ENCODE data around the gene SNAP47.

Gene SNAP47

DNA sequence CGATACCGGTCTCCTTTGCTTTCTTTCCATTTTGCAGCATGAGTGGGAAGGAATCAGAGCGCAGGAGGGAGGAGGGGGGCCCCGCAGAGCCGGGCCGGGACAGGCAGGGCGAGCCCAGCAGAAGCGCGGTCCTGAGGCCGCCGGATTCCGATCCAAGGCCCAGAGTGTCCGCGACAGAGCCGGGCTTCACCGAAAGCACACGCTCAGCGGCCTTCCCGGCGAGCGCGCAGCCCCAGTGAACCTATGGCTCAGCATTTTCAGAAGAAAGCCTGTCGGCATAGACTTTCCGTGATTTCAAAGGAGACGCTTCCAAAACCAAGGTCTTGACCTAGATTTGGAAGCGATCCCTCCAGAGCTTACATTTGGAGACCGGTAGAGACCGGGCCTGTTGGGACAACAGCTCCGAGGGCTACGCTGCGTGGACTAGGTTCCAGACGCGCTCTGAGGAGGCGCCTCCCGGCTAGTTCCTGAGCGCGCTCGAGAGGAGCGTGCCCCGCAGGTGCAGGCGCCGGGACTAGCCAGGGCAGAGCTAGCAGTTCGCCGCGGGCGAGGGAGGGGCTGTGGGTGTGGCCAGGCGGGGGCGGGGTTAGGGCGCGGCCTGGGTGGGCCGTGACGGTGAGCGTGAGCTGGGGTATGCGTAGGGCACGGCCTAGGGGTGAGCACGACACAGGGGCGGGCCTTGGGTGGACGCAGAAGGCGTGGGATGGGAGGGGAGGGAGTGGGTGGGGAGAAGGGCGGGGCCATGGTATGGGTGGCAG, 52.5 kb downstream of the SNAP47 start:
- peak; percentile 94 for DNase-seq

DNA sequence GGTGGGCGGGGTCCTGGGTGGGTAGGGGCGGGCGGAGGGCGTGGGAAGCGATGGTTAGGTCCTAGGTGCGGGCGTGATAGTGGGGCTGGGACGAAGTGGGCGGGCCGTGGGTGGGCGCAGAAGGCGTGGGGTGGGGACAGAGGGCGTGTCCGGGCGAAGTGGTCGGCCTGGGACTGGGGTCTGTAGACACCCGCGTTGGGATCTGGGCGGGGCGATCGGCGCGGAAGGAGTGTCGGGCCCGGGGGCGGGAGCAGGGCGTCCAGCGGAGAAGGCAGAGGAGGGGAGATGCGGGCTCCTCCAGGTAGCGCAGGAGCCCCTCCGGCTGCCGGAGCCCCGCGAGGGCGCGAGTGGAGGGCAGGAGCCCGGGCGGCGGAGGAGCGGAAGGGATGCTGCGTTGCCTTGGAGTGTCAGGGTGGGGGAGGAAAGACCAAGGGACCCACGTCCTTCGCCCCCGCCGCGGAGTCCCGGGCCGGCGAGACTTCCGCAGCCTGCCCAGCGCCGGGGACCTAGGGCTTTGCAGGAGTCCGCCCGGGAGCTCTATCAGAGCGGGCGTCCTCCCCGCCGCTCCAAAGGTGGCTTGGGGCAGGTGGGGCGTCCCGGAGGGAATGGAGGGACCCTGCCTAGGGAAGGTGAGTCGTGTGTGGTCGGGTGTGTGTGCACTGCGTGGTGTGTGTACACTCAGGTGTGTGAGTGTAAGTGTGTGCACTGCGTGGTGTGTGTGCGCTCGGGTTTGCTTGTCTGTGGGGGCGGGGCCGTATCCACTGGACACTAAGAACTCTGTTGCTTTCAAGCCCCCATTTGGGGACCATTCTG, 53.2 kb downstream of the SNAP47 start:
- peak; percentile 56 for DNase-seq

DNA sequence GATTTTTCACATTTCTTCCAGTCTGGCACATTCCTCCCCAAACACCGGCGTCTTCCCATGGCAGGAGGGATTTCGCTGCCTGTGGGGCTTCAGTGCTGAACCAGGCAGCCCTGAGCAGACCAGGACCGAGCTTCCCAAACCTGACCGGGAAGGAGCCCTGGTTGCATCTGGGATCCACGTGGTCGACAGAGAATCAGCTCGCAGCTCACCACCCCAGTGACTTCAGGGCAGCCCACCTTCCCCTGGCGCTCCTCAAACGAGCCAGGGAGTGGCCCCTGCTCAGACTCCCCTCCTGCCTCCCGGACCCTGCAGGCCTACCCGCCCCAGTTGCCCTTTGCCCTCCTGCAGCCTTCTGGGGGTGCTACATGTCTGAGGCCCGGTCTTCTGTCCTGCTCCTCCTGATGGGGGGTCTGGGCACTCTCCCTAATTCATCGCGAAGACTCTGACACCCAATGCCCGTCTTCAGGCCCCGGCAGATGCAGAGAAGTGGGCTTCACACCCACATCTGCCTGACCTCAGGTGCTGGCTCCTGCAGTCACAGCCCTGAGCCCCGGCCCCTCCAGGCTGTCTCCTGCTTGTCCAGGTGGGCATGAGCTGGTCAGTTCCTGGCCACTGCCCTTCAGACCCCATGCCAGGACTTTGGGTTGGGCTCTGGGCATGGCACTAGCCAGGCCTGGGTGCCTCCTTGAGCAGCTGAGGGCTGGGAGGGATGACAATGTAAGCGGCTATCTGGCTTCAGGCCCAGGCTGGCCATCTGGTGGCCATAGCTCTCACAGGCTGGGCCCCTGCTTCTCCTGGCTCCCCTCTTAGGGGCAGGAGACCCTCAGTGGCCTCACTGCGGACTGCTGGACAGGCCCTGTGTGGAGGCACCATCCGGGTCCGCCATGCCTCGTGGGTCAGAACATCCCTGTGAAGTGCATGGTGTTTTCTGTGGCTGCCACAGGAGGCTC, 54.1 kb downstream of the SNAP47 start:
- no peak for DNase-seq

DNA sequence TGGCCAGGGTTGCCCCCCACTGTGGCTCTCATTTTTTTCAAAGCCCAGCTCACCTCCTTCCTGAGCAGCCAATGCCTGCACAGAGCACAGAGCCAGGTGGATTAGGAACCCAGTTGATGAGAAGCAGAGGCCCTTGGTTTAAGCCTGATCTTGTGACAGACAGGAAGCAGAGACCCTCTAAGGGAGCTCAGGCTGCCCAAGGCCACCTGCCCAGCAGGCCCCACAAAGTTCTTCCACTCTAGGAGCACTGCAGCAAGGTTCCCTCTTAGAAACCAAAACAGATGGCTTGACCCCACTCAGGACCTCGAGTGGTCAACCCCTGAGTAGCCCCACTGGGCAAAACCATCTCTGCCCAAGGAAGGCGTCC, 54.8 kb downstream of the SNAP47 start:
- no peak for DNase-seq

DNA sequence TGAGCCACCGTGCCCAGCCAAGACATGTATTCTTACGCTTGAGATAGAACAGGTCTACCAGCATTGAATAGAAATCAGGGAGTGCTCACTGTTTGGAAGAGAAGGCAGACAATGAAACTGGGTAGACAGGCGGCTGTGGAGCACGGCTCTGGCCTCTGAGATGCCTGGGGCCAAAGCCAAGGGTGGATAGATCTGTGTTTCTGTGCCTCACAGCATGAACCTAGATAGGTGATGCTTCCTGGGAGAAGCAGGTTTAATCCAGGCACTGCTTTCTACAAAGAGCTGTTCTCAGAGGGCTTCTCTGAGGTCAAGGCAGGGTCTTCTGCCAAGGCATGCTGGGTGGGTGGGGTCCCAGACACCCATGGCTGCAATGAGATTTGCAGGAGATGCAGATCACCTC, 55.6 kb downstream of the SNAP47 start:
- no peak for DNase-seq

DNA sequence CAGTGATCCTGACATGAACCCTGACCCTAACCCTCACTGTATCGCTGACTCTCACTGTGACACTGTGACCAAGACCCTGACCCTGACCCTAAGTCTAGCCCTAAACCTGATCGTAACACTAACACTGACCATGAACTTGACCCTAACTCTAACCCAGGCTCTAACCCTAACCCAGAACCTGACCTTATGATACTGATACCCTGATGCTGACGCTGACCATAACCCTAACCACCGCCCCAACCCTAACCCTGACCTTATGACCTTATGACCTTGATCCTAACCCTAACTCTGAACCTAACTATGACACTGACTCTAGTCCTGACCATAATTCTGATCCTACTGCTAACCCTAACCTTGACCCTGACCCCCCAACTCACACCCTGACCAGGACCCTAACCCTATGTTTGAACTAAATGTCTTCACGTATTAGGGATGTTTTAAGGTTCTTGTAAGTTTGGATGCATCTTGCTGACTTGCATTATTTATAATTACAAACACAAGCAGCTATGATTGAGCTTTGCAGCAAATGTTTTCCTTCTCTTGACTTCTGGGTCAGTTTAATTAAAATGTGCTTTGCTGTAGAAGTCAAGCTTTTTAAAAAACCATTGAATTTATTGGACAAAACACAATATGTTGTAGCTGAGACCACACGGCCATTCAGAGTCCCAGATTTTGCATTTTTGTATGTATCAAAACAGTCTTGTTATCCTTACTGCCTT, 56.3 kb downstream of the SNAP47 start:
- no peak for DNase-seq

DNA sequence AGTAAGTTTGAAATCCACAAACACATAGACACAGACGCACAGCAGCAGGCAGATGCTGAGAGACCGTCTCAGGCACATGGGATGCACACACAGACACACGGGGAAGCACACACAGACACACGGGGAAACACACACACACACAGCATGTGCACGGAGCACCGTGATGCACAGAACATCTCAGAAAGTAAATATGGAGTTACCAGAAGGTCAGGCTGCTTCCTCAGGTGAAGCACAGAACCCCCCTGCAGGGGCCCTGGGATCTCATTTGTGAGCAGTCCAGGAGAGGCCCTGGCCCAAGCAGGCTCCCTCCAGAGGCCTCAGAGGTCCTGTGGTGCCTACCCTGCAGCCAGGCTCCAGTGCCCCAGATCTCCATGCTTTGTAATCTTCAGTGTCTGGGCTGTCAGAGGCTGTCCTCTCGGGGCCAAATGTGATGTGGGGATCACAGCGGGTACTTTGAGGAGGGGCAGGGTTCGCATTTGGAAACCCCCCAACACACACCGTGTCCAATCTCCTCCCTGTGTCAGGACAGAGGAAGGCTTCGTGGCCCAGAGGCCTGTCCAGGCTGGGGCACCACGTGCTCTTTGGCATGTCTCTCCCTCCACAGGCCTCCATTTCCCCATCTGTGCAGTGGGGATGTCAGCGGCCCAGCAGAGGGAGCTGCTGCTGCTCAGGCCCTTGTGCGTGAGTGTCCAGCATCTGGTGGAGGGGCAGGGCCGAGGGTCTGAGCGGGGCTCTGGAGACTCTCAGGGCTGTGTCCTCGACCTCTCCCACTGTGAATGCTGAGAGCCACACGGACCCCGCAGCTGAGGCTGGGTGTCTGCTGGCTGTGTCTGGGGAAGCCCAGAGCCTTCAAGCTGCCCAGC, 57.2 kb downstream of the SNAP47 start:
- no peak for DNase-seq

DNA sequence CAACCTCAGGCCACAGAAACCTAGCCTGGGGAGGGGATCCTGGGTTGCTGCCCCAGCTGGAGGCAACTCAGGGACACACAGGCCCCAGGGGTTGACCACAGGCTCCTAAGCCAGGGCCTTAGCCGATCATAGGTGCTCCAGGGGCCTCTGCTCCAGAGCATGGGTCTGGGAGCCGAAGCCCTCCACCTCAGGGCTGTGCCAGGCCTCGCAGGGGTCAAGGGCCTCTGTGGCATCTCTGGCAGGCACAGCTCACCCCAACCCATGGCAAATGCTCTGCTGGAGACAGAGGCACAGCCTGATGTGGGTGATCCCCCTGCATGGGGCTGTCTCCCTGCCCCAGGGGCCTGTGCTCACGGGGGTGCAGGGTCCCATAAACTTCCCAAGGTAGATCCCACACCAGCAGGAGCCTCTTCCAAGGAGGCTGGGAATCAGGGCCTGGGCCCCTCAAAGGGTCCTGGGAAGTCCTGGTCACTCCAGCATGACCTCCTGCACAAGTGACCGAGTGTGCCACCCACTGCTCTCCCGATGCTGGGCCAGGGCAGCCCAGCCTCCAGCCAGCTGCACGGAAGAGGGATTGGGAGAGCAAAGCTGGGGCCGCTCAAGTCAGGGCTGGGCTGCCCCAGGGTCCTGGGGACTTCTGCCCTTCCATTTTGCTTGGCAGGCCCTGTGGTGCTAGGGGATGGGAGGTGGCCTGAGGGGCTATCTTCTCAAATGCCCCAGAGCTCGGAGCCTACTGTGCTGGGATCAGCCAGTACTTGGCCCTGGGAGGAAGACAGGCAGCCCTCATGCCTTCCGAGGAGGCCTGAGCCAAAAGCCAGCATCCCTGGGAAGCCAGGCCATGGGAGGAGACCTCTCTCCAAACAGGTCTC, 58.1 kb downstream of the SNAP47 start:
- DNase-seq = no peak

DNA sequence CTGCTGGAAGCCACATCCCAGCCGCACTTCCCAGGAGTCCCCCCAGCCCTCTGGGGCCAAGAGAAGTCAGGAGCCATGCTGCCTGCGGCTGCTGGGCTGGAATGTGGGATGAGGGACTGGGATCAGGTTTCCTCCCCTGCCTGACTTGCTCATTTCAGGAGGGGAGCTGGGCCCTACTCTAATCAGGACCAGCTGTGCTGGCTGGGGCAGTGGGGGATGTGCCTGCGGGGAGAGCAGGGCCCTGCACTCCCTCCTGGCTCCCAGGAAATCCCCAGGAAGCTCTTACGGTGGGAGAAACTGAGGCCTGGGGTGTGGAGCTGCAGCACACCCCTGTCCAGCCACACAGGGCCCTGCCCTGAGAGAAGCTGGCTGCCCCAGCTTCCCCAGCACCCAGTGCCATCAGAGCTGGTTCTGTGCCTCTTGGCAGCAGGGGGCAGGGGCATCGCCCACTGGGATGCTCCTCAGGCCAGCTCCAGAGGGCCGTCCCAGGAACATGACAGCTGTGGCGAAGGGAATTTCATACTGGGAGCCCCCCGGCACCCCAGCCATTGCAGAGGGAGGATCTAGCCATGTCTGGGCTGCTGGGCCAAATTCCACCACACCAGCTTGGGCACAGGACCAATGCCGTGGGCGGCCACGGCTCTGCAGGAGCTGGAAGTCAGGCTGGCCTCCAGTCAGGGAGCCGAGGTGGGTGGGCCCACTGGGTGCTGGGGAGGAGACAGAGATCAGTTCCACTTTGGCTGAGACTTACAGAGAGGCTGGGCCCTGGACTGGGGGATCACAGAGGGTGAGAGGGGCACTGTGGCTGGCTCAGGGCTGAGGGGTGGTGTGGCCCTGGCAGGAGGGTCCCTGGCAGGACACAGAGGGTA, 58.9 kb downstream of the SNAP47 start:
- no peak for DNase-seq

DNA sequence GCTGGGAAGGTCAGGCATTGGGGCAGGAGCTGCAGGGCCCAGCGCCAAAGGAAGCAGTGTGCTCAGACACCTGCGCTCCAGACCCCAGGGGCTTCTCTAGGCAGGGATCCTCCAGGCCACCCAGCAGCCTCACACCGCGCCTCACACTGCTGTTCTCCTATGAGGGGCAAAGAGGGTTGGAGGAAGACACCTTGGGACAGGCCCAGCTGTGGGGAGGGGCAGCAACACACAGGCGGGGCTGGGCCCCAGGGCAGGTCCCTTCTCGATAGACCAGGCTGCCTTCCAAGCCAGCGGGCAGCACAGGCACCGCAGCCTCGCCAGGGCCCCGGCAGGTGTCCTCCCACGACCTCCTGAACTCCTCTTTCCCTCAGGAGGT, 59.6 kb downstream of the SNAP47 start:
- DNase-seq = no peak

DNA sequence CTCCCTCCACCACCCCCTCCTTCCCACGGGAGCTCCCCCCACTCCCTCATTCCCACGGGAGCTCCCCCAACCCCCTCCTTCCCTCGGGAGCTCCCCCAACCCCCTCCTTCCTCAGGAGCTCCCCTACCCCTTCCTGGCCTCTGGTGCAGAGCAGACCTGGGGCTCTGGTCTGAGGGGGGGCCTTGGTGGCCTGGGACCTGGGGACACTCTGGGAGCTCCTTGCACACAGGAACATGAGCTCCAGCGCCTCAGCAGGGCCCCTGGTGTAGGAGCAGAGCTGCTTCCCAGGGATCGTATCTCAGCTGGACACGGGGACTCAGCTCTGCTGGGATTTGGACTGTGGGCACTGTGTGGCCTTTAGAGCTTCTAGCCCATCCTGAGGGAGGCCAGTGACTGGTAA, 60.5 kb downstream of the SNAP47 start:
- no peak for DNase-seq

DNA sequence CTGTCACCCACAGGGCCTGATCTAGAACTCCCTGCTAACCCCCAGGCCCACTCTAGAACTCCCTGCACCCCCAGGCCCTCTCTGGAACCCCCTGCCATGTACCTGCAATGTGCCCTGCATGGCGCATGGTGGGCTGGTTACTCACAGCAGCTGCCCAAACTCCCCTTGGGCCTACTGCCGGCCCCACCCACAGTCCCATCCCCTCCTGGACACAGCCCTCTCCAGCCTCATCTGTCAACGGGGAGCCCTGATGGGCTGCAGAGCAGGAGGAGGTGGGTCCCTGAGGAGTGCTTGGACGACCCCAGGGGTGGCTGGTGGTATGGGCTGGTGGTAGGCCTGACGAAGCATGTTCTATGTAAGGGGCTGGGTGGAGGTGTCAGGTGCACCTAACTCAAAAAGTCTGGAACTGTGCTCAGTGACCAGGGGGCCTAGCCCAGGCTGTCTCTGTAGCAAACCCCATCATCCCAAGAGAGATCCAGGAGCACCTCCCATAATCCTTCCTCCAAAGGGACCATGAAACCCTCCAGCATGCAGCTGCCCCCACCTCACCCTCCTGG, 61.2 kb downstream of the SNAP47 start:
- no peak for DNase-seq

DNA sequence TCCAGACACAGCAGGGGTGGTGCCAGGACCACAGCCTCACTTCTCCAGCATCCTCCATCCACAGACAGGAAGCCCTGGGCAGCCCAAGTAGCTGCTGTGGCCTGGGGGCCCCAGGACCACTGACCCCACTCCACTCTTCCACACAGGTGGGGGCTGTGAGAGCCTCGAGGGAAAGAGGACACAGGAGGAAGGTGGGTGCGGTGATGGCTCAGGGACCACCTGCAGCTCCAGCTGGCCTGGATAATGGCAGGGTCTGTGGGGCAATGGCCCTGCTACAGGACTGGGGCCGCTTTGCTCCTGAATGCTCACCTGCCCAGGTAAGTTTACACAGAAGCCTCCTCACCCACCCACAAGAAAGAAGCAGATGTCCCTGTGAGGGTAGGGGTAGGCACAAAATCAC, 61.9 kb downstream of the SNAP47 start:
- no peak for DNase-seq

DNA sequence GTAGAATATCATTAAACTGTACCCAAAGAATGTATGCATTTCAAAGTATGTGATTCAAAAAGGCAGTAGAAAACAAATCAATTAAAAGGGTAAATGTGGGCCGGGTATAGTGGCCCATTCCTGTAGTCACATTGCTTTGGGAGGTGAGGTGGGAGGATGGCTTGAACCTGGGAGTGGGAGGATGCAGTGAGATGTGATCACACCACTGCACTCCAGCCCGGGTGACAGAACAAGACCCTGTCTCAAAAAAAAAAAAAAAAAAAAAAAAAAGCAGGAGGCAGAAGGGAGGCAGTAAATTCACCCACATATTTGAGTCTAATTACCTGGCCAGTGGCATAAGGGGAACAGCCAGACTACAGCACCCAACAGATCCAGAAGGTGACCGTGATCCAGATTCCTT, 62.4 kb downstream of the SNAP47 start:
- no peak for DNase-seq

DNA sequence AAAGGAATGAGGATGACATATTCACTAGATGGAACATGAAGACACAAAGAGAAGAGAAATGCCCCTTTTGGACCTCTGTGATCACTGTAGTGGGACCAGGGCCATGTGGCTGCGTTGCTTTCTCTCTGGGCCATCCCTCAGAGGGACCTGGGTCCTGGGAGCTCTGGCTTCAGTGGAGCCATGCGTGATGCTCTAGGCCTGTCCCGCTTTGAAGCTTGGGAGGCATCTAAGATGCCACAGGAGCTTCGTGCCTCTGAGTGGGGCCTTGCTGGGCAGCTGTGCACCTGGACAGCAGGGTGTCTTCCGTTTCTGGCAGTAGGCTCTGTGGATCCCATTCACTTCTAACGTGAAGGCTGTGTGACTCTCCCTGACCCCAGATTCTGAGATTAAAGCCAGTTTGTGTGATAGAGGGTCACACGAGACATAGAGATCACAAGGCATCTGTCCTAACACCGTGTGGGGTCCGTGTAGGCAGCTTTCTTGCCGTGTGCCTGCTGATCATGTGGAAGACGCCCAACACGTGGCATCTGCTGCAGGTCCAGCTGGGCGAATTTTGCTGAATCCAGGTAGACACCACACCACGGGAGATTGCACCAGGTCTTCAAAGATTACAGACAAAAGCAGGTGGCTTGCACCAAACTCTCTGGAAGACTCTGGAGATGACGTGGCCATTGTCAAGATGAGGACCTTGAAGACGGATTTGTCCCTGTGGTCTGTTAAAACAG, 63.0 kb downstream of the SNAP47 start:
- DNase-seq = no peak

DNA sequence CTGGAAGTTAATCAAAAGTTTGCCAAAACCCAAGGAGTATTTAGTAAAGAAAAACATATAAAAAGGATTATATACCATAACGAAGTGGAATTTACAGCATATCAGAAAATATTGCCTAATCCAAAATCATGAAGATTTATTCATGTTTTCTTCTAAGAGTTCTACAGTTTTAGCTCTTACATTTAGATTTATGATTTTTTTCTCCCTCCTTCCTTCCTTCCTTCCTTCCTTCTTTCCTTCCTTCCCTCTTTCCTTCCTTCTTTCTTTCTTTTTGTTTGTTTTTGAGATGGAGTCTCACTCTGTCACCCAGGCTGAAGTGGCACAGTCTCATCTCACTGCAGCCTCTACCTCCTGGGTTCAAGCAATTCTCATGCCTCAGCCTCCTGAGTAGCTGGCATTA, 64.5 kb downstream of the SNAP47 start:
- DNase-seq = no peak

DNA sequence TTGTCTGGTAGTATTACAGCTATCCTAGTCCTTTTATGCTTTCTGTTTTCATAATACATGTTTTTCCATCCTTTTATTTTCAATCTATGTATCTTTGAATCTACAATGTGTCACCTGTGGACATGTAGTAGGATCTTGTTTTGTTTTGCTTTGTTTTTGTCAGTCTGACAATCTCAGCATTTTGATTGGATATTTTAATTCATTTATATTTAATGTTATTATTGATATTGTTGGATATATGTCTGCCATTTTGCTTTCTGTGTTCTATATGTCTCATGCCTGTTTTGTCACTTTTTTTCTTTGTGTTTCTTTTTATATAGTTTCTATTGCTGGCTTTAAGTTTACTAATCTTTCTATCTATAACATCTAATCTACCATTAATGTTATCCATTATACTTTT, 68.7 kb downstream of the SNAP47 start:
- DNase-seq = no peak

DNA sequence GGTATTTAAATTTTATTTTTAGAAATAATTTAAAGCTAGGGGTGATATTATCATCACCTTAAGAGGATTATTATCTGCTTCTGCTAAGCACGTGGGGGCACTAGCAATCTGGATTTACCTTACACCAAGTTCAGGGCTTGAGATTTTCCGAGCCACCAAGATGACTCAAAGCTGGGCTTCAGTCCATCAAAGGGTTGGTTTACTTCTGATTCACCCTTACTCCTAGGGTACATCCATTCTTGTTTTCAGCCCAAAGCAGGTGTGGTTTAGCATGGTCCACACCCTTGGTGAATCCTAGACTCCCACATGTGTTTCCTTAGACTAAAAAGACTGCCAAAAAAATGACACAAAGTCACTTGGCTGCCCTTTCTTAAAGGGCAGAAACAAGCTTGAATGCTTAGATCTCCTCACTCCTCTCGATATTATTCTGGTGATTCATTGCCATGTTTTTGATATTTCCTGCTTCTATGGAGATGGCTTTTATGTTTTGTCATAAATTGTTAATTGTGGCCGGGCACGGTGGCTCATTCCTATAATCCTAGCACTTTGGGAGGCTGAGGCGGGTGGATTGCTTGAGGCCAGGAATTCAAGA, 70.5 kb downstream of the SNAP47 start:
- no peak for DNase-seq

Data from 8988T (cell line).